Activated CD8-positive, alpha-beta T cell treated with anti-CD3 and anti-CD28 coated beads for 36 hours (primary cell): ENCODE data around the gene MTTP. TPM values are rescaled to one million over a fixed set of nuclear protein-coding genes. Genes with fewer than 3 reads are reported as not detected.
"Not testable (repeated sequence)": the region's sequence is repeated elsewhere in the genome, so short reads cannot be mapped to it uniquely, and the experiment has no call there.

Experiments
- ATAC-seq: fragments of 200-7000 bp; cut with Tn5 transposase; one replicate; pipeline ENCODE4 v1.10.0; 2021; ENCODE audit warnings: mild to moderate bottlenecking, moderate library complexity
- CTCF ChIA-PET: fragments of 350-600 bp; sonication (Branson Sonifier 250); formaldehyde crosslinking; loops from one replicate; lab custom pipeline; 2021; ENCODE audit warnings: antibody characterized with exemption; lab: Charles Lee
- POLR2A ChIA-PET: fragments of 350-600 bp; sonication (Branson Sonifier 250); formaldehyde crosslinking; loops from one replicate; lab custom pipeline; 2021; ENCODE audit warnings: antibody characterized with exemption; lab: Charles Lee
- DNase-seq: peaks from one replicate; pipeline ENCODE4 v3.0.0-alpha.2; 2020
- H3K27ac Mint-ChIP-seq: one replicate; pipeline ENCODE4 v1.8.0; 2021; ENCODE audit warnings: mild to moderate bottlenecking, mixed read lengths
- H3K27me3 Mint-ChIP-seq: one replicate; pipeline ENCODE4 v1.8.0; 2021; ENCODE audit warnings: mixed read lengths
- H3K36me3 Mint-ChIP-seq: one replicate; pipeline ENCODE4 v1.8.0; 2021; ENCODE audit warnings: low read depth, mixed read lengths
- H3K4me1 Mint-ChIP-seq: one replicate; pipeline ENCODE4 v1.8.0; 2021; ENCODE audit warnings: low read depth, mixed read lengths
- H3K4me3 Mint-ChIP-seq: one replicate; pipeline ENCODE4 v1.8.0; 2021; ENCODE audit warnings: mild to moderate bottlenecking, moderate library complexity, mixed read lengths
- H3K9me3 Mint-ChIP-seq: one replicate; pipeline ENCODE4 v1.8.0; 2021; ENCODE audit warnings: mixed read lengths
- intact Hi-C: fragments of 100-400 bp; cut with micrococcal nuclease; formaldehyde crosslinking; loops from one replicate; pipeline ENCODE4 v1.10.0; 2022
- total RNA-seq, 2 experiments: library from RNA; stranded (reverse); gene quantifications; one replicate each; pipeline ENCODE4 v1.2.3, GENCODE V29; 2021
- TF ChIP-seq, protein P1 (sequence below): fragments of 200-600 bp; IDR thresholded peaks from one replicate; pipeline ENCODE4 v1.8.0; 2022; ENCODE audit warnings: antibody characterized with exemption, mild to moderate bottlenecking

Gene MTTP
- under 1 TPM; 0.45 to 0.59 TPM for total RNA-seq

DNA sequence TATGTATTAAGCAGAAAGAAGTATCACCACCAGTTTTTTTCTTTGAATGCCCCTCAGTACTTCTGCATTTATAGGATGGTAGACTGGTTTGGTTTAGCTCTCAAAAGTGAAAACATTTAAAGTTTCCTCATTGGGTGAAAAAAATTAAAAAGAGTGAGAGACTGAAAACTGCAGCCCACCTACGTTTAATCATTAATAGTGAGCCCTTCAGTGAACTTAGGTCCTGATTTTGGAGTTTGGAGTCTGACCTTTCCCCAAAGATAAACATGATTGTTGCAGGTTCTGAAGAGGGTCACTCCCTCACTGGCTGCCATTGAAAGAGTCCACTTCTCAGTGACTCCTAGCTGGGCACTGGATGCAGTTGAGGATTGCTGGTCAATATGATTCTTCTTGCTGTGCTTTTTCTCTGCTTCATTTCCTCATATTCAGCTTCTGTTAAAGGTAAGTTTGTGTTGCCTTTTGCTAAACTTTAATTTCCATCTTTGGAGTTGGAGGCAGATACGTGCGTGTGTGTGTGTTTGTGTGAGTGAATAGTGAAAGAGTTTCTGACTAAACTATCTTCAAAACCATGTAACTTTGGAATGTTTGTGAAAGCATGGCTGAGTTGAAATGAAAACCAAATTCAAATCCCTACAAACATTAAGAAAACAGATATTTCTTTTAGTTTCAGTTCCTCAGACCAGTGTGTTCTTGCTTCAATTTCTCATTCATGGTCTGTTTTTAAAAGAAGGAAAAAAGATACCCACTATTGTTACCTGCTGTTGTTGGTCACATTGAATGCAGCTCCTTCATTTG is at the start of gene MTTP:
Gene MTTP (plus strand): TSS at position 295 of the 795 bp plus-strand sequence. CDS start 86 bp downstream, at position 381.
- intact Hi-C loops: no loop called here
- Mint-ChIP-seq H3K27me3 (peaks cover 27% of the 10 kb centered on the region), H3K9me3 (no peaks in the 10 kb centered on the region), H3K4me1 (no peaks in the 10 kb centered on the region), H3K4me3 (no peak within 1 kb of the TSS), H3K36me3 (no peaks in the 10 kb centered on the region), H3K27ac (no peak within 1 kb of the TSS)
- DNase-seq (no peak), ATAC-seq (no peak)
- ChIA-PET CTCF (interaction anchor here (1.3 kb wide), 1 partner anchor 233 kb away, joined by 5 read pairs; no protein-coding TSS in a partner anchor), POLR2A (no interaction called here)
- TF ChIP-seq, protein P1, sequence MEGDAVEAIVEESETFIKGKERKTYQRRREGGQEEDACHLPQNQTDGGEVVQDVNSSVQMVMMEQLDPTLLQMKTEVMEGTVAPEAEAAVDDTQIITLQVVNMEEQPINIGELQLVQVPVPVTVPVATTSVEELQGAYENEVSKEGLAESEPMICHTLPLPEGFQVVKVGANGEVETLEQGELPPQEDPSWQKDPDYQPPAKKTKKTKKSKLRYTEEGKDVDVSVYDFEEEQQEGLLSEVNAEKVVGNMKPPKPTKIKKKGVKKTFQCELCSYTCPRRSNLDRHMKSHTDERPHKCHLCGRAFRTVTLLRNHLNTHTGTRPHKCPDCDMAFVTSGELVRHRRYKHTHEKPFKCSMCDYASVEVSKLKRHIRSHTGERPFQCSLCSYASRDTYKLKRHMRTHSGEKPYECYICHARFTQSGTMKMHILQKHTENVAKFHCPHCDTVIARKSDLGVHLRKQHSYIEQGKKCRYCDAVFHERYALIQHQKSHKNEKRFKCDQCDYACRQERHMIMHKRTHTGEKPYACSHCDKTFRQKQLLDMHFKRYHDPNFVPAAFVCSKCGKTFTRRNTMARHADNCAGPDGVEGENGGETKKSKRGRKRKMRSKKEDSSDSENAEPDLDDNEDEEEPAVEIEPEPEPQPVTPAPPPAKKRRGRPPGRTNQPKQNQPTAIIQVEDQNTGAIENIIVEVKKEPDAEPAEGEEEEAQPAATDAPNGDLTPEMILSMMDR: no peak

DNA sequence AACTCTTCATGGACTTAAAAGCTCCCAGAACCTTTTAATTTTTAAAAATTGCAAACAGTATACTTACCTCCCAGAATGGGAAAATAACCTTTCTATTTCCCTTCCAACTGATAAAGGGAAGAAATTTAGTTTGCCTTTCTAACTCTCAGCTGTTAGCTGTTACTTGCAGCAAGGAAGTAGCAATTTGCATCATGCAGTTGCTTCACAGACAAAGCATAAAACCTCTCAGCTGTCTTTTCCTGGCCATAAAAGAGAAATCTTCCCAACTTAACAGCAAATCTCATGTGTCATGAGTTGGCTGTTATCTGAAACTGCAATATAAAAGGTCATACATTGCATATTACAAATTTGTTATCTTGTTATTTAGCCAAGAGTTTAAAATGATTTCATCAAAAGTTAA is 45.4 kb upstream of the MTTP start:
- no peak for DNase-seq
- no peaks in the 10 kb centered on the region for H3K4me1 Mint-ChIP-seq
- H3K36me3 Mint-ChIP-seq: no peaks in the 10 kb centered on the region
- ATAC-seq: no peak
- no peaks in the 10 kb centered on the region for H3K9me3 Mint-ChIP-seq
- peaks cover 7% of the 10 kb centered on the region for H3K27me3 Mint-ChIP-seq
- no peak overlapping the region for H3K27ac Mint-ChIP-seq
- H3K4me3 Mint-ChIP-seq: no peak overlapping the region
- ChIA-PET POLR2A (no interaction called here), CTCF (interaction anchor here (1.0 kb wide), 2 partner anchors 8 to 21 kb away, joined by 3 read pairs; no protein-coding TSS in a partner anchor)
- intact Hi-C loops: no loop called here
- TF ChIP-seq, protein P1: no peak

DNA sequence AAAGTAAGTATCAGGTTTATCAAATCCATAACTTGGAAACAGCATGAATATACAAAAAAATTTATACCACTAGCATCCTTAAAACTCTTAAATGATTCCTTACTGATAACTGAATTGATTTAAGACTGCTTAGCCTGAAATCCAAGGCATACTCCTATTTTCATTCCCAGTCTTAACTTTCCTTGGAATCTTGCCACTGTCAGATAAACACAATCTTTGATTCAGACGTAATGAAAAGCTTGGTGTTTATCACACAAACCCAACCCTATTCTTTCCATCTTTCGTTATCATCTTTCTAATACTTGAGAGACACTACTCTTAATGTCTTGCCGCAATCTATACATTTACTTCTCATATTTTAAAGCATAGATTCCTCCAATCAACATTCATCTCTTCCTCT is 44.7 kb upstream of the MTTP start:
- Mint-ChIP-seq H3K4me3 (no peak overlapping the region), H3K27me3 (peaks cover 7% of the 10 kb centered on the region), H3K27ac (no peak overlapping the region), H3K4me1 (no peaks in the 10 kb centered on the region), H3K36me3 (no peaks in the 10 kb centered on the region), H3K9me3 (no peaks in the 10 kb centered on the region)
- intact Hi-C loops: no loop called here
- TF ChIP-seq, protein P1: no peak
- CTCF ChIA-PET: no interaction called here
- ATAC-seq (no peak), DNase-seq (no peak)
- POLR2A ChIA-PET: interaction anchor here (0.7 kb wide), 1 partner anchor 9 kb away, joined by 3 read pairs; no protein-coding TSS in a partner anchor

DNA sequence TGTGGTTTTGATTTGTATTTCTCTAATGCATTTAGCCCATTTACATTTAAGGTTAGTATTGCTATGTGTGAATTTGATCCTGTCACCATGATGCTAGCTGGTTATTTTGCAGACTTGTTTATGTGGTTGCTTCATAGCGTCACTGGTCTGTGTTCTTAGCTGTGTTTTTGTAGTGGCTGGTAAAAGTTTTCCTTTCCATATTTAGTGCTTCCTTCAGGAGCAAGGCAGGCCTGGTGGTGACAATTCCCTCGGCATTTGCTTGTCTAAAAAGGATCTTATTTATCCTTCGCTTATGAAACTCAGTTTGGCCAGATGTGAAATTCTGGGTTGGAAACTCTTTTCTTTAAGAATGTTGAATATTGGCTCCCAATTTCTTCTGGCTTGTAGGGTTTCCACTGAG is 39.9 kb upstream of the MTTP start:
- H3K4me3 Mint-ChIP-seq, POLR2A ChIA-PET, H3K9me3 Mint-ChIP-seq, H3K27me3 Mint-ChIP-seq, CTCF ChIA-PET, intact Hi-C loops, ATAC-seq, H3K4me1 Mint-ChIP-seq, DNase-seq, H3K36me3 Mint-ChIP-seq, H3K27ac Mint-ChIP-seq: not testable (repeated sequence)

DNA sequence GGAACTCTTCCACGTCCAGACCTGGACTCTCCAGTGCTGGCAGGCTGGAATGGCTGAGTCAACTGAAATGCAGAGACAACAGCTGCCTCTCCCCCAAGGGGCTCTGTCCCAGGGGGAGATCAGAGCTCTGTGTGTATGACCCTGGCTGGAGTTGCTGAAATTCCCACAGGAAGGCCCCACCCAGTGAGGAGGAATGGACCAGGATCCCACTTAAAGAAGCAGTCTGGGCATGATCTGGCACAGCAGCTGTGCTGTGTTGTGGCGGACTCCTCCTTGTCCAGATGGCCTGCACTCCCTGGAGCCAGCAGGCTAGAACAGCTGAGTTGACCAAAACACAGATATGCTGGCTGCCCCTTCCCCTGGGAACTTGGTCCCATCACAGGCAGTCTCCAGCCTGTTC is 38.4 kb upstream of the MTTP start:
- H3K27me3 Mint-ChIP-seq: peaks cover 7% of the 10 kb centered on the region
- CTCF ChIA-PET: no interaction called here
- no peak for ATAC-seq

More for the DNA sequence above, 38.4 kb upstream of the MTTP start:
- Mint-ChIP-seq H3K4me1 (no peaks in the 10 kb centered on the region), H3K36me3 (no peaks in the 10 kb centered on the region), H3K27ac (no peak overlapping the region), H3K9me3 (no peaks in the 10 kb centered on the region), H3K4me3 (no peak overlapping the region)
- TF ChIP-seq, protein P1: no peak
- POLR2A ChIA-PET: no interaction called here
- intact Hi-C loops: no loop called here
- no peak for DNase-seq
